ENCODE results near the gene FNBP1. TPM values are rescaled to one million over a fixed set of nuclear protein-coding genes. Genes with fewer than 3 reads are reported as not detected.
"Not testable (repeated sequence)": the region's sequence is repeated elsewhere in the genome, so short reads cannot be mapped to it uniquely, and the experiment has no call there.

Gene FNBP1
- polyA plus RNA-seq, 12 donors = 14.8 to 67.8 (median 19.9) TPM; not detected in 1

- DNase-seq = no peak
Observed at GRCh38 chr9:129994882-129995281, 48.1 kb downstream of the FNBP1 start.

- DNase-seq = not testable (repeated sequence)
Observed at GRCh38 chr9:129991139-129991538, 51.9 kb downstream of the FNBP1 start.

GRCh38 chr9:129990269-129991010, 52.5 kb downstream of the FNBP1 start:
- no peak for DNase-seq

- no peak for DNase-seq
Observed at GRCh38 chr9:129989740-129990139, 53.2 kb downstream of the FNBP1 start.

GRCh38 chr9:129989362-129989708, 53.7 kb downstream of the FNBP1 start:
- DNase-seq = no peak

DNA sequence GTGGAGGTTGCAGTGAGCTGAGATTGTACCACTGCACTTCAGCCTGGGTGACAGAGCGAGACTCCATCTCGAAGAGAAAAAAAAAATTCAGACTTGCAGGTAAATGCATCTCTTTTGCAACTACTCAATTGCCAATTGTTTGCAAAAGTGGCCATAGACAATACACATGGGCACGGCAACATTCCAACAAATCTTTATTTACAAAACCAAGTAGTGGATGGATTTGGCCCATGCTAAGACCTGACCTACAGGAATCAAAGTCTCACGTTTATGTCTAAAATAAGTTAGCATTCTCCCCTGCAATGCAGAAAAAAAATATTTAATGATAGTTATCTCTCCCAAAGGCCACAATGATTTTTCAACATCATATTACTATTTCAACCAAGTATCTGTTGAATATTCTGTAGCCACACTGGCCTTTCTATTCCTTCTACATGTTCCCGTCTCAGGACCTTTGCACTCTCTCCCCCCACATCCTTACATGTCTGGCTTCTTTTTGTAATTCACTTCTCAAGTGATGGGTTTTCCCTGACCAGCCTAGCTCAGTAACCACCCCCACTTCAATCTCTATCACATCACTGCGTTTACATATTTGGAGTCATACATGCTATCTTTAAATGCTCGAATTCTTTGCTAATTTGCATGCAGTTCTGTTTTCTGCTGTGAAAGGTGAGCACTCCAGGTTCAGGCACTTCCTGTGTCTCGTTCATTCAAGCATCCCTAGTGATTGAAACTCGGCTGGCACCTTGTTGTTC, 54.2 kb downstream of the FNBP1 start:
- no peak for DNase-seq

DNA sequence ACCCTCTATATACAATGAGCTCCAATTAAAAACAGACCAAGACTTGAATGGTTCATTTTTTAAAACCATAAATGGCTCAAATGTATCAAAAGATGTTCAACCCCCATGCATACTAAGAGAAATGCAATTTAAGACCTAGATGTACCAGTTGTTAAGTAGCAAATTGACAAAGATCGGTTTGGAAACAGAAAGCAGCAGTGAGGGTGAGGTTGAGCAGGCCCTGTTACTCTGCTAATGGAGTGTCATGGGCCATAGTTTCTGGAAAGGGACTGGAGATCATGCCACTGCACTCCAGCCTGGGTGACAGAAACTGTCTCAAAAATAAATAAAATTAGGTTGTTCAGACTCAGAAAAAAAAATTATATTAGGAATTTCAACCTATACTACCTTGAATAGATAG, 55.0 kb downstream of the FNBP1 start:
- no peak for DNase-seq

DNA sequence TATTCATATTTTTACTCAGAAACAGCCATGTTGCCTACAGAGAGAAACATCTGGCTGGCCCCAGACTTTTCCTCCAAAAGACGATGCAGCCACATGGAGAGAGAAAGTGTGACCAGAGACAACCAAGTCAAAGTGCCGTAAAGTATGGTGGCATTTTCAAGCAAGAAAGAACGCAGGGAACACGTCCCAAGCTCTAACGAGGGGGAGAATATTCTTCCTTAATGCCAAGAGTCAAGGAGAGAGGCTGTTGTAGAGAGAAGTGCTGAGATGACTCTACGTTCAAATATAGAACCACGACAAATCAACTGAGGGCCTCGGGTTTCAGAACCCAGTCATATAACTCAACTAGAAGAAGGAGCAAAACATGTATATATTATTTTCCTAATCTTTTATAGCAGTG, 55.9 kb downstream of the FNBP1 start:
- DNase-seq = no peak

DNA sequence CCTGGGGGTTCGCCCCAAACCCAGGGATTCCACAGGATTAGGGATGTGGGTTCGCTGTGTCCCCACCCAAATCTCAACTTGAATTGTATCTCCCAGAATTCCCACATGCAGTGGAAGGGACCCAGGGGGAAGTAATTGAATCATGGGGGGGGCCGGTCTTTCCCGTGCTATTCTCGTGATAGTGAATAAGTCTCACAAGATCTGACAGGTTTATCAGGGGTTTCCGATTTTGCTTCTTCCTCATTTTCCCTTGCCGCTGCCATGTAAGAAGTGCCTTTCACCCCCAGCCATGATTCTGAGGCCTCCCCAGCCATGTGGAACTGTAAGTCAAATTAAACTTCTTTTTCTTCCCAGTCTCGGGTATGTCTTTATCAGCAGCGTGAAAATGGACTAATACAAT, 58.4 kb downstream of the FNBP1 start:
- not testable (repeated sequence) for DNase-seq

- DNase-seq = no peak
Observed at GRCh38 chr9:129983891-129984290, 59.1 kb downstream of the FNBP1 start.

GRCh38 chr9:129981180-129981907, 61.6 kb downstream of the FNBP1 start:
- no peak for DNase-seq

DNA sequence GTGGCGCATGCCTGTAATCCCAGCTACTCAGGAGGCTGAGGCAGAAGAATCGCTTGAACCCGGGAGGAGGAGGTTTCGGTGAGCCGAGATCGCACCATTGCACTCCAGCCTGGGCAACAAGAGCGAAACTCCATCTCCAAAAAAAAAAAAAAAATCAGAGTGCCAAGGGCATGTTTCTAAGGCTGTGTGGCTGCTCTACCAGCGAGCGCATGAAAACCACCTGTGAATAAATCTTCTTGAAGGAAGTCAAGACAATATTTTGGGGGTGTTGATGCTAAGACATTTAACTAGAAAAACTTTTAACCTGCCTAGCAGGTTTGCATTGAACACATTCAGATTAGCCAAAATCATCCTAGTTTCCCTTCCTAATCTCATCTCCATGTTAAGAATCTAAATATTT, 62.8 kb downstream of the FNBP1 start:
- not testable (repeated sequence) for DNase-seq

- no peak for DNase-seq
Observed at GRCh38 chr9:129979071-129979745, 63.8 kb downstream of the FNBP1 start.

DNA sequence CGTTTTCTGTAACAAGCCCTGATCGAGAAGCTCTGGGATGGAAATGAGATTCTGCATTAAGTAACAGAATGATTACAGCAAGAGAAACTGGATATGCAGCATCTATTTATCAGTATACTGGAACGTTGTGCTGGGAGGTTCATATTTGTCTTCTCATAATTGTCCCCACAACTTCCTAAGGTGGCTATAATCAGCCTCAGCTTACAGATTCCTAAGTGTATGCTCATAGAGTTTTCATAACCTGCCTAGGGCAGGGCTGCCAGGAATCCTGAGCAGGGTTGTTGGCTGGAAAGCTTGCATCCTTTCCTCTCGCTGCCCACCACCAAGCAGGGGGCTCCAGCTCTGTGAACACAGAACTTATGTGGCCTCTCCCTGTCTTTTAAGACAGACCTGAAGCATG, 70.2 kb downstream of the FNBP1 start:
- DNase-seq = no peak

- peak; percentile 89 for DNase-seq
Observed at GRCh38 chr9:129968690-129969485, 74.1 kb downstream of the FNBP1 start.

GRCh38 chr9:129964901-129965734, 77.9 kb downstream of the FNBP1 start:
- no peak for DNase-seq

DNA sequence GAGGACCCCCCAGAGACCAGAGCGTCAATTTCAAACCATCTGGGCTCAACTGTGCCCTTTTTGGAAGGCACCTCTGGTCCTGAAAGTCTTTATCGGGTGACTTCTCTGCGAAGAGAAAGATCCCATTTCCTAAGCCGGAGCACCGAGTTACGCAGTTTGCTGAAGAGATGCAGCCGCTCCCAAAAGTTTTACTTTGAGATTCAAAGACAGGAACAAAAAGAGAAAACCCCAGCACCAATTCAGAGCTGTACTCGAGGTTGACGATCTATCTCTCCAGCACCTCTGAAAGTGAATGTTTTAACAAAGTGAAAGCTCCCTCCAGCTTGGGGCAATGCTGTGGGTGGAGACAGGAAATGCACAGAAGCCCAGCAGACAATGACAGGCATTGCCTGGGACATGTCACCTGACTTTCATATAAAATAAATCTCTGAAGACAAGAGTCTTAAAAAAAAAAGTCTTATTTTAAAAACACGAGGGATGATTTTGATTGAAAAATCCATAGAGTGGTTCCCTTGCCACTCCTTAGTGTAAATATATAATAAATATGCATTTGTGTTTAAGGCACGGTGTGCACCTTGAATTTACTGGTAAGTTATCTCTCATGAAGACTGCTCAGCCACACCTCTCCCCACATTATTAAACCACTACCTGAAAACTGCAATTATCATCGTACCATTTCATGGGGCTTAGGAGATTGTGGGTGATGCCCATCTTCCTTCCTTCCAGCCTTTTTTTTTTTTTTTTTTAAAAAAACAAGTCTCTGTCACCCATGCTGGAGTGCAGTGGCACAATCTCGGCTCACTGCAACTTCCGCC, 79.9 kb downstream of the FNBP1 start:
- peak; percentile 47 for DNase-seq

DNA sequence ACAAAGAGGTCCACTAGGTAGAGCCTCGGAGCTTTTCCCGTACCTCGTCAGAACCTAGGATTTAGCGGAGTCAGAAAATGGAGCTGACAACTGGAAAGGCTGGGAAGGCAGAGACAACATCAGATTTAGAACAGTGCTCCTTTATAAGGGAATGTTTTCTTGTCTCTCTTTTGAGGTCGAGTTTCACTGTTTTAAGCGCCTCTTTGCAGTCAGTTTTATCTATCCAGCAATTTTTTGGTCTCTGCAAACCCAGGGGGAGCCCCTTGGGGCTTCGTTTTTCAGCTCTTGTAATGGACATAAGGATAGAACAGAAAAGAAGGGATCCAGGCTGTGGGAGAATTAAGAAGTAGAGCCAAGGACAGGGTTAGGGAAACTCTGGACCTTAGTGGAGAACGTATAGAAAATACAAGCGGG, 80.5 kb downstream of the FNBP1 start:
- no peak for DNase-seq

GRCh38 chr9:129958796-129959195, 84.2 kb downstream of the FNBP1 start:
- DNase-seq = no peak
